ENCODE results near the gene PTCD2.

The PTCD2 gene

GRCh38 chr5:72408603-72409002, 88.4 kb downstream of the PTCD2 start:
- TF ChIP-seq, protein P1, sequence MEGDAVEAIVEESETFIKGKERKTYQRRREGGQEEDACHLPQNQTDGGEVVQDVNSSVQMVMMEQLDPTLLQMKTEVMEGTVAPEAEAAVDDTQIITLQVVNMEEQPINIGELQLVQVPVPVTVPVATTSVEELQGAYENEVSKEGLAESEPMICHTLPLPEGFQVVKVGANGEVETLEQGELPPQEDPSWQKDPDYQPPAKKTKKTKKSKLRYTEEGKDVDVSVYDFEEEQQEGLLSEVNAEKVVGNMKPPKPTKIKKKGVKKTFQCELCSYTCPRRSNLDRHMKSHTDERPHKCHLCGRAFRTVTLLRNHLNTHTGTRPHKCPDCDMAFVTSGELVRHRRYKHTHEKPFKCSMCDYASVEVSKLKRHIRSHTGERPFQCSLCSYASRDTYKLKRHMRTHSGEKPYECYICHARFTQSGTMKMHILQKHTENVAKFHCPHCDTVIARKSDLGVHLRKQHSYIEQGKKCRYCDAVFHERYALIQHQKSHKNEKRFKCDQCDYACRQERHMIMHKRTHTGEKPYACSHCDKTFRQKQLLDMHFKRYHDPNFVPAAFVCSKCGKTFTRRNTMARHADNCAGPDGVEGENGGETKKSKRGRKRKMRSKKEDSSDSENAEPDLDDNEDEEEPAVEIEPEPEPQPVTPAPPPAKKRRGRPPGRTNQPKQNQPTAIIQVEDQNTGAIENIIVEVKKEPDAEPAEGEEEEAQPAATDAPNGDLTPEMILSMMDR (conservative IDR thresholded peaks at IDR 0.05; ENCODE audit: low read length) = no peak
- H3K79me2 ChIP-seq (ENCODE audit: insufficient read depth, low read length) = no peaks in the 10 kb centered on the region
- H3F3A ChIP-seq (ENCODE audit: low read depth) = no peaks in the 10 kb centered on the region
- H2AFZ ChIP-seq (ENCODE audit: low read length) = no peak overlapping the region
- no peak overlapping the region for H3K4me3 ChIP-seq (ENCODE audit: low read length, poor library complexity, severe bottlenecking)
- H3K9me2 ChIP-seq (replicated peaks; ENCODE audit: low read depth, low read length) = no peaks in the 10 kb centered on the region
- H3K4me2 ChIP-seq (ENCODE audit: low read depth, low read length, poor library complexity, severe bottlenecking) = no peak overlapping the region
- no peaks in the 10 kb centered on the region for H3K36me3 ChIP-seq (ENCODE audit: insufficient read depth, low read length)
- no peaks in the 10 kb centered on the region for H4K20me1 ChIP-seq (ENCODE audit: insufficient read depth, low read length, poor library complexity, severe bottlenecking)
- H3K9me3 ChIP-seq (ENCODE audit: insufficient read depth, low read depth, low read length) = no peaks in the 10 kb centered on the region
- H3K9ac ChIP-seq (ENCODE audit: low read depth, low read length, poor library complexity, severe bottlenecking) = no peak overlapping the region
- H3K4me1 ChIP-seq (ENCODE audit: insufficient read depth, low read length, poor library complexity, severe bottlenecking) = no peaks in the 10 kb centered on the region
- H3K27me3 ChIP-seq (ENCODE audit: insufficient read depth, low read length, poor library complexity, severe bottlenecking) = peaks cover 4% of the 10 kb centered on the region

- peaks cover 4% of the 10 kb centered on the region for H3K27me3 ChIP-seq (ENCODE audit: insufficient read depth, low read length, poor library complexity, severe bottlenecking)
- H3K9me2 ChIP-seq (replicated peaks; ENCODE audit: low read depth, low read length) = no peaks in the 10 kb centered on the region
- H4K20me1 ChIP-seq (ENCODE audit: insufficient read depth, low read length, poor library complexity, severe bottlenecking) = no peaks in the 10 kb centered on the region
- no peaks in the 10 kb centered on the region for H3F3A ChIP-seq (ENCODE audit: low read depth)
- no peaks in the 10 kb centered on the region for H3K9me3 ChIP-seq (ENCODE audit: insufficient read depth, low read depth, low read length)
- no peaks in the 10 kb centered on the region for H3K79me2 ChIP-seq (ENCODE audit: insufficient read depth, low read length)
- no peak overlapping the region for H3K9ac ChIP-seq (ENCODE audit: low read depth, low read length, poor library complexity, severe bottlenecking)
- no peak overlapping the region for H3K4me2 ChIP-seq (ENCODE audit: low read depth, low read length, poor library complexity, severe bottlenecking)
- H3K4me3 ChIP-seq (ENCODE audit: low read length, poor library complexity, severe bottlenecking) = no peak overlapping the region
- H3K36me3 ChIP-seq (ENCODE audit: insufficient read depth, low read length) = no peaks in the 10 kb centered on the region
- no peak for TF ChIP-seq EZH2phosphoT487 (IDR thresholded peaks at IDR 0.05; ENCODE audit: borderline replicate concordance)
- TF ChIP-seq, protein P1 (conservative IDR thresholded peaks at IDR 0.05; ENCODE audit: low read length) = no peak
- no peak overlapping the region for H2AFZ ChIP-seq (ENCODE audit: low read length)
- no peaks in the 10 kb centered on the region for H3K4me1 ChIP-seq (ENCODE audit: insufficient read depth, low read length, poor library complexity, severe bottlenecking)
Measured at GRCh38 chr5:72410688-72411295, 90.6 kb downstream of the PTCD2 start.

DNA sequence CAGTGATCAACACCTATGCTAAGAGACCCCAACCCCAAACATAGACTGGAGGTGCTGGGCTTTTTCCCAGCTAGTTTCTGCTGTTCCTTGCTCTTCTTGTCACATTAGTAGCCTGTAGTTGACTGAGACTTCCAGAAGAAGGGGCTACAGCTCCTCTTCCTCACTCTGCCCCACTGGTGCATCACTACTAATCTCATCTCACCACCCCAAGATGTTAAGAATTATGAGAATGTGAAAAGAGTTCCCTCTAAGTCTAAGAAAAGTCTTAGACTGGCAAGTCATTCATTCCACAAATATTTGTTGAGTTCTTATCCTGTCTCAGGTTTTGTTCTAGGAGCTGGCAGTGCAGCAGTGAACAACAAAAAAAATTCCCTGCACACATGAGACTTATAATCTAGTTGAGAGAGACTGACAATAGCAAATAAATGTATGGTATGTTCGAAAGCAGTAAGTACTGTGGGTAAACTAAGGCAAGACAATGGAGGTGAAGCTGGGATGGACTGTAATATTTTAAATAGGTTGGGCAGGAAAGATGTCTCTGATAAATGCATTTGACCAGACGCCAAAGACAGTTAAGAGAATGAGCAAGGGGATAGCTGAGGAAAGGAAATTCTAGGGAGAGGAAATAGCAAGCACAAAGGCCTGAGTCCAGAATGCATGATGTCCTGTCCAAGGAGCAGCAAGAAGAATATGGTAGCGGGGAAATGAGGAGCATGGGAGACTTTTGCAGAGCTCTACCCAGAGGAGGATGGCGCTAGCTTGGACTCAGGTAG, 92.3 kb downstream of the PTCD2 start:
- no peaks in the 10 kb centered on the region for H3K27me3 ChIP-seq (ENCODE audit: insufficient read depth, low read length, poor library complexity, severe bottlenecking)
- TF ChIP-seq EZH2phosphoT487 (IDR thresholded peaks at IDR 0.05; ENCODE audit: borderline replicate concordance) = no peak
- TF ChIP-seq, protein P1 (conservative IDR thresholded peaks at IDR 0.05; ENCODE audit: low read length) = no peak; the same call in 1 of the 2 replicates
- H3K4me1 ChIP-seq (ENCODE audit: insufficient read depth, low read length, poor library complexity, severe bottlenecking) = no peaks in the 10 kb centered on the region
- H3K4me3 ChIP-seq (ENCODE audit: low read length, poor library complexity, severe bottlenecking) = no peak overlapping the region
- H3K9ac ChIP-seq (ENCODE audit: low read depth, low read length, poor library complexity, severe bottlenecking) = no peak overlapping the region
- H3K9me3 ChIP-seq (ENCODE audit: insufficient read depth, low read depth, low read length) = no peaks in the 10 kb centered on the region
- H3K4me2 ChIP-seq (ENCODE audit: low read depth, low read length, poor library complexity, severe bottlenecking) = no peak overlapping the region
- no peaks in the 10 kb centered on the region for H3F3A ChIP-seq (ENCODE audit: low read depth)
- no peaks in the 10 kb centered on the region for H3K9me2 ChIP-seq (replicated peaks; ENCODE audit: low read depth, low read length)
- H4K20me1 ChIP-seq (ENCODE audit: insufficient read depth, low read length, poor library complexity, severe bottlenecking) = no peaks in the 10 kb centered on the region
- H2AFZ ChIP-seq (ENCODE audit: low read length) = no peak overlapping the region
- no peaks in the 10 kb centered on the region for H3K79me2 ChIP-seq (ENCODE audit: insufficient read depth, low read length)
- no peaks in the 10 kb centered on the region for H3K36me3 ChIP-seq (ENCODE audit: insufficient read depth, low read length)
